ENCODE results near the gene SUCO.
"Not testable (repeated sequence)": the region's sequence is repeated elsewhere in the genome, so short reads cannot be mapped to it uniquely, and the experiment has no call there.

SUCO gene

DNA sequence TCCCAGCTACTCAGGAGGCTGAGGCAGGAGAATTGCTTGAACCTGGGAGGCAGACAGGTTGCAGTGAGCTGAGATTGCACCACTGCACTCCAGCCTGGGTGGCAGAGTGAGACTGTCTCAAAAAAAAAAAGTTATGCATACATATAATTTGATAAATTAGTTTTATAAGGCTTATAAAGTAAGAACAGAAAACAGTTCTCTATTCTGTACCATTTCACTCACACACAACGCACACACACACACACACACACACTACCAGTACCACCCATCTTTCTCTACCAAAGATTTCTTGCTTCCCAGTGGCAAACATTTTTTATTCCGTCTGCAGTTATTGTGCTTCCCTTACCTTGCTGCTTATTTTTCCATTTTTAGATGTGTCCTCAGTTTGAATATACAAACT lies 79.5 kb downstream of the SUCO start:
- DNase-seq (ENCODE audit: low spot score) = no peak

GRCh38 chr1:172613294-172613693 lies 80.3 kb downstream of the SUCO start:
- no peak for DNase-seq (ENCODE audit: low spot score)

DNA sequence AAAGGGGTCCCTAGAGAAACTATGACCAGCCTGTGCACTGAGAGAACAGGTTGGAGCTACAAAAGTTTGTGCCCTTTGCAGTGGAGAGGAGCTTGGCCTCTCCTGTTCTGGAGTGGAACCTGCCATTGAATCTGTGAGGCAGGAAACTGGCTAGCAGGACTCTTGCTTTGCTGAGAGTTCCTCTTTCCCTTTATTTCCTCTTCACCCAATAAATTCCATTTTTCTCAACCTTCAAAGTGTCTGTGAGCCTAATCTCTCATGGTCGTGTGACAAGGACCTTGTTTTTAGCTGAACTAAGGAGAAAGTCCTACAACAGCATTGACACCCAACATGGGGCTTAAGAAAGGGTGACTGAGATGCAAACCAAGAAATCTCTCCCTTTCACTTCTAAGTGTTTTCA lies 83.2 kb downstream of the SUCO start:
- DNase-seq (ENCODE audit: low spot score) = no peak

GRCh38 chr1:172616636-172617035 lies 83.7 kb downstream of the SUCO start:
- no peak for DNase-seq (ENCODE audit: low spot score)

- not testable (repeated sequence) for DNase-seq (ENCODE audit: low spot score)
These were observed 87.7 kb downstream of the SUCO start for GRCh38 chr1:172620603-172621002.

DNA sequence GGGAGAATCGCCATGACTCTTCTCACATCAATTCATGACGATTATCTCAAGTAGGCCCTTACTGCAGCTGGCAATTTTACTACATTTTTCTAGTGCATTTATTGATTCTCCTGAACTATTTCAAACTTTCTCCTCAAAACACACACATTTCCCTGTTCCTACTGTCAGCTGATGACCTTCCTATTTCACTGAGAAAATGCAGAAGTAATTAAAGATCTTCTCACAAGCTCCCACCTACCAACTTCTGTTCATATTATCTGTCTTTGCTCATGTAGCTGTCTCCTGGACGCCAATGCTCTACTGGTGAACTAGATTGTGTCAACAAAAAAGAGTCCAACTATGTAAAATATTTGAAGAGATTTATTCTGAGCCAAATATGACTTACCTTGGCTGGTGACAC lies 89.6 kb downstream of the SUCO start:
- no peak for DNase-seq (ENCODE audit: low spot score)

DNA sequence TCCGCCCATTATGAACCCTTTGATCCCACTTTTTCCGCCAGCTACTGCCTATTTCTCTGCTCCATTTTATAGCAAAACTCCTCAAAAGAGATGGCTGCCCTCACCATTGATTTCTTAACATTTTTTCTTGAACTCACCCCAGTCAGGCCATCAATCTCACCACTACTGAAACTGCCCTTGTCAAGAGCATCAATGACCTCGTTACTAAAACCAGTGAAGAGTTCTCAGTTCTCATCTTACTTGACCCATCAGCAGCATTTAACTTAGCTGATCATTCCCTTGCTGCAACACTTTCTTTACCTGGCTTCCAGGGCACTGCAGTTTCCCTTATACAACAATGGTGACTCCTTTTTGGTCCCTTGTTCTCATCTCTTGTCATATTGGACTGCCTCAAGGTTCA lies 90.8 kb downstream of the SUCO start:
- no peak for DNase-seq (ENCODE audit: low spot score)

GRCh38 chr1:172626845-172627244 lies 93.9 kb downstream of the SUCO start:
- no peak for DNase-seq (ENCODE audit: low spot score)

GRCh38 chr1:172627702-172628101 lies 94.8 kb downstream of the SUCO start:
- DNase-seq (ENCODE audit: low spot score) = no peak

GRCh38 chr1:172628401-172628800 lies 95.5 kb downstream of the SUCO start:
- no peak for DNase-seq (ENCODE audit: low spot score)

- DNase-seq (ENCODE audit: low spot score) = no peak
These were observed 96.2 kb downstream of the SUCO start for GRCh38 chr1:172629170-172629569.

GRCh38 chr1:172629638-172630037 lies 96.7 kb downstream of the SUCO start:
- DNase-seq (ENCODE audit: low spot score) = no peak

DNA sequence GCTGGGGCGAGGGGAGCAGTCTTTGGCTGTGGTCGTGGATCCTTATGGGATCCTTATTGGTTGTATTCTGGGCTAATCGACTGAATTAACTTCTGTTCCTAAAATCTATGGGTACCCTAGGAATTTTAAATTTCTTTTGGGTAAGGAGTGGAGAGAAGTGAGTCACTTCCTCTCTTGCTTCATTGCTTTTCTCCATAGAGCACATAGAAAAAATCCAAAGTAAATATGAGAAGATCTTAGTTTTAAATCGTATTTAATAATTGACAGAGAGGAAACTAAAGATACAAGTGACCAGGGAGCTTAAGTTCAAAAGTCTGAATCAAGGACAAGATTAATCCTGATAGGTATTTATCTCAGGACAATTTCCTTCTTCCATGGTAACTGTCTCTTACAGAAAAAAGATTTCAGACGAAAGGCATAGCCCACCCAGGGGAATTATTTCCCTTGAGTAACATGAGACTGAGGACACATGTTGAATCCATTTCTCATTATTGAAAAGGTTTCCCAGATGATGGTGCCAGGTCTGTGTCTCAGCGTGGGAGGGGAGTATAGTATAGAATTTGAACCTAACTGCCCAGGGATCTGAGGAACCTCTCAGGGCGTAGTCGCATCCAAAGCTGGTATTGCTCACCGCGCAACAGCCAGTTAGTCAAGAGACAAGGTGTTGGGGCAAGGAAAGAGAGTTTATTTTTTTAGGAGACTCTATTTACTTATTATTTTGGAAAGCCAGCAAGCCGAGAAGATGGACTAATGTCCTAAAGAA lies 97.3 kb downstream of the SUCO start:
- no peak for DNase-seq (ENCODE audit: low spot score)

- DNase-seq (ENCODE audit: low spot score) = no peak
These were observed 97.9 kb downstream of the SUCO start for GRCh38 chr1:172630868-172631267.

DNA sequence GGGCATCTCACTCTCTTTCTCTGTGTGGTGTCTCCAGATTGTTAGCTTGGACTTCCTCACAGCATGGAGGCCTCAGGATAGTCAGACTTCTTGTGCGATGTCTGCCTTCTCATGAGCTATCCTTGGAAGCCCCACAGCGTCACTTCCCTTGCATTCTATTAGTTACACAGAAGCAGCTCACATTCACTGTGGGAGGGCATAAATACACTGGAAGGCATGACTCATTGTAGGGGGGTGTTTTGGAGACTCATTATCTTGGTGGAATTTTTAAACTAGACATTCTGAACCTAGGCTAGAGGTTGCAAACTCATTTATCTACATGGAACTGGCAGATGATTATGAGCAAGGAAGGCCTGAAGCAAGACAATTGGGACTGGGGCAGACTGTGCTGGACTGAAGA lies 104.6 kb downstream of the SUCO start:
- DNase-seq (ENCODE audit: low spot score) = no peak

DNA sequence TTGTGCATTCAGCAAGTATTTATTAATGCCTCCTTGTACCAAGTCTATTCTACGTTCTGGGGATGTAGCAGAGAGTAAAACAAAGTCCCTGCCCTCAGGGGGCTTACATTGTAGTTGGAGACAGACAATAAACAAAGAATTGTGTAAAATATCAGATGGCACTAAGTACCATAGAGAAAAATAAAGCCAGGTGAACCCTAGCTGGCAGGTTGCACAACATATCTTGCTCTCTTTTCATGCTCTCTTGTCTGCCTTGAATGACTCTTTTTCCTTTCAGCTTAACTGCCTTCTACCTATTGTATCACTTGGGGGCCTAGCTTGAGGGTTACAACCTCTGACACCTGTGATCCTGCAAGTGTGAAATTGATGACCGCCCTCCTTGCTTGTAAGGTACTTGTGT lies 105.3 kb downstream of the SUCO start:
- no peak for DNase-seq (ENCODE audit: low spot score)

- no peak for DNase-seq (ENCODE audit: low spot score)
These were observed 106.2 kb downstream of the SUCO start for GRCh38 chr1:172638885-172639831.

DNA sequence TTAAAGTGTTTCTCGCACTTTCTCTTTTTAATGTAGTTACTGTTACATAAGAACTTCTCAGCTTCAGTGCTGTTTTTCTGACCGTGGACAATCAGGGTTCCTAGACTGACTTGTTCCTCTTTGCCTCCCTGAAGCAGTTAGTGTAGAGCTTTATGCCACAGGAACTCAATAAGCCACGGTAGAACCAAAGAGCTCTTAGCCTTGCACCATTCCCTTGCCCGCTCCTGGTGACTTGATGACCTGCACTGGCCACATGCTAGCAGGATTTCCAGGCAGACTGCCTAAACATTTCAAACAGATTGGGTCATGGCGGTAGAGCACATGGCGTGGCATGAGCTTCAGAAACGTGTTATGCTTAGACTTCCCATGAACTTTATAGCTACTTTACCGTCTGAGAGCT lies 107.2 kb downstream of the SUCO start:
- no peak for DNase-seq (ENCODE audit: low spot score)

GRCh38 chr1:172641492-172641891 lies 108.5 kb downstream of the SUCO start:
- no peak for DNase-seq (ENCODE audit: low spot score)

DNA sequence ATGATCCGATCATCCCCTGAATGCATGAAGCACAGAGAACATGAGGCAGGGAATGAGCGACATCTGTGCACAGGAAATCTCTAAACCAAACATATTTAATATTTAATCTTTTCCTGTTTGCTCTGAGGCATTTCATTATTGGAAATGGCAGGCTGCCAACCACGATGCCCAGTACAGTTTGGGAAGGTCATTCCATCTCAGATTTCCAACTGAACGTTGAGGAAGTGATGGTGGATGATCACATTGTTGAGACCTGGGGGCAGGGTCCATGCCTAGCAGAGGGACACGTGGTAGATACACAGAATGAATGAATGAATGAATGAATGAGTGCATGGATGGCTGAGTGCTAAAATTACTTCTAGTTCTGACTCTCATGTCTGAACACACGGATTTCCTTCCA lies 110.0 kb downstream of the SUCO start:
- DNase-seq (ENCODE audit: low spot score) = no peak

- DNase-seq (ENCODE audit: low spot score) = no peak
These were observed 113.7 kb downstream of the SUCO start for GRCh38 chr1:172646653-172647052.

GRCh38 chr1:172647110-172647564 lies 114.2 kb downstream of the SUCO start:
- no peak for DNase-seq (ENCODE audit: low spot score)

DNA sequence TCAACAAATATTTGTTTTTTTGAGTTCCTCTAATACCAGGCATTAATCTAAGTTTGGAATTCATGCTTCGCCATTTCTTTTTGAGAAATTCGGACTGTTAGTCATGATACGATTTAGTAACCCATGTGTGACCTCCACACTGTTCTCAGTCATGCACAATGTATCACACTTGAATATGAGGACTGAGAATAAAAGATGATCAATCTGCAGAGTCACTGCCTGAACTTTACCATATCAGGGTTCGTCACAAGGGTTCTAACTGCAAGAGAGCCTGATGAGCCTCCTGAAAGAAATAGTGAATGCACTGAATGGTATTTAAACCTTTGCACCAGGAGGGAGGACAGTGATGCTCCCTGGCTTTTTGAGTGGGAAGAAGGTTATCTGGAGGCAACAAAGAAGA lies 115.0 kb downstream of the SUCO start:
- DNase-seq (ENCODE audit: low spot score) = no peak

All from ecto neural progenitor cell (in vitro differentiated cells).